Activated CD4-positive, alpha-beta T cell treated with anti-CD3 and anti-CD28 coated beads for 36 hours (primary cell): ENCODE measurements around the gene DNAI4. TPM values are rescaled to one million over a fixed set of nuclear protein-coding genes. Genes with fewer than 3 reads are reported as not detected.
"Not testable (repeated sequence)": the region's sequence is repeated elsewhere in the genome, so short reads cannot be mapped to it uniquely, and the experiment has no call there.

Experiments used
- ATAC-seq: fragments of 200-7000 bp; cut with Tn5 transposase; one replicate; pipeline ENCODE4 v1.10.0; 2021; ENCODE audit warnings: mild to moderate bottlenecking, moderate library complexity
- CTCF ChIA-PET: fragments of 350-600 bp; sonication (Branson Sonifier 250); formaldehyde crosslinking; loops from one replicate; lab custom pipeline; 2021; ENCODE audit warnings: antibody characterized with exemption; lab: Charles Lee
- POLR2A ChIA-PET: fragments of 350-600 bp; sonication (Branson Sonifier 250); formaldehyde crosslinking; loops from one replicate; lab custom pipeline; 2021; ENCODE audit warnings: antibody characterized with exemption, inconsistent platforms; lab: Charles Lee
- DNase-seq: peaks from one replicate; pipeline ENCODE4 v3.0.0-alpha.2; 2020
- H3K27ac Mint-ChIP-seq: one replicate; pipeline ENCODE4 v1.8.0; 2021; ENCODE audit warnings: mixed read lengths
- H3K27me3 Mint-ChIP-seq: one replicate; pipeline ENCODE4 v1.8.0; 2021; ENCODE audit warnings: mixed read lengths
- H3K36me3 Mint-ChIP-seq: one replicate; pipeline ENCODE4 v1.8.0; 2021; ENCODE audit warnings: low read depth, mixed read lengths
- H3K4me1 Mint-ChIP-seq: one replicate; pipeline ENCODE4 v1.8.0; 2021; ENCODE audit warnings: mixed read lengths
- H3K4me3 Mint-ChIP-seq: one replicate; pipeline ENCODE4 v1.8.0; 2021; ENCODE audit warnings: mild to moderate bottlenecking, moderate library complexity, mixed read lengths
- H3K9me3 Mint-ChIP-seq: one replicate; pipeline ENCODE4 v1.8.0; 2021; ENCODE audit warnings: low read depth, mixed read lengths
- intact Hi-C, 2 experiments: fragments of 100-400 bp; cut with DNase I in 1 of 2; cut with micrococcal nuclease in 1 of 2; formaldehyde crosslinking; loops; one replicate each; pipeline versions ENCODE4 v1.14.2 to v1.15.1; 2022 to 2024; cut with DNase I, micrococcal nuclease
- total RNA-seq, 2 experiments: library from RNA; stranded (reverse); gene quantifications; one replicate each; pipeline ENCODE4 v1.2.3, GENCODE V29; 2021

DNAI4 gene
- total RNA-seq, 2 experiments from 2014 or later: 0.87 to 3.6 TPM

DNA sequence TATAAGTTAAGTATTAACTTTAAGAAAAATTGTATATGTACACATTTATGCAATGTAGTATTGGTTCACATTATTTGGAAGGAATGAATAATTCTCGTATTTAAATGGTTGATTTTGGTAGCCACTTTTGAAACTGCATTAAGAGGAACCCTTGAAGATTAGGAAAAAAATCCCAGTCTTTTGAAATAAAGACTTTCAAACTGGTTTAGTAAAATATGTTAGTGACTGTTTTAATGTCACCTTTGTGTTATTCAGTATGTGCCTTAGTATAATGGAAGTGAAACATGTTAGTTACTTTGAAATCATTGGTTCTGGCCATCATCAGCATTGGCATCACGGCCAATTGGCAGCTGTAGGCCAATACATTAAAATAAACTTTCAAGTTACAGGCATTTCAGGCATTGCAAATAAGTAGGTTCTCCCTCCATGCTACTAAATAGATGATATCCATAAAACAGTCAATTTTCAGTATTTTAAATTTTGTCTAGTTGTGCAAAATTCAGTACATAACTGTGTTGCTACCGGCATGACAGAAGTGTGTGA is 4.6 kb upstream of the DNAI4 start:
- intact Hi-C loops: loop anchor here (5.0 to 10.0 kb wide), 3 partner anchors 142 to 1664 kb away; no protein-coding TSS in a partner anchor
- ChIA-PET POLR2A (no interaction called here), CTCF (interaction anchor here (1.2 kb wide), 1 partner anchor 166 kb away, joined by 3 read pairs; no protein-coding TSS in a partner anchor)
- peak; percentile 35 for DNase-seq
- H3K4me1 Mint-ChIP-seq: peaks cover 48% of the 10 kb centered on the region
- H3K27ac Mint-ChIP-seq: peak overlapping the region; percentile 94
- peaks cover 19% of the 10 kb centered on the region for H3K36me3 Mint-ChIP-seq
- no peaks in the 10 kb centered on the region for H3K27me3 Mint-ChIP-seq
- no peaks in the 10 kb centered on the region for H3K9me3 Mint-ChIP-seq
- peak overlapping the region; percentile 86 for H3K4me3 Mint-ChIP-seq
- no peak for ATAC-seq

DNA sequence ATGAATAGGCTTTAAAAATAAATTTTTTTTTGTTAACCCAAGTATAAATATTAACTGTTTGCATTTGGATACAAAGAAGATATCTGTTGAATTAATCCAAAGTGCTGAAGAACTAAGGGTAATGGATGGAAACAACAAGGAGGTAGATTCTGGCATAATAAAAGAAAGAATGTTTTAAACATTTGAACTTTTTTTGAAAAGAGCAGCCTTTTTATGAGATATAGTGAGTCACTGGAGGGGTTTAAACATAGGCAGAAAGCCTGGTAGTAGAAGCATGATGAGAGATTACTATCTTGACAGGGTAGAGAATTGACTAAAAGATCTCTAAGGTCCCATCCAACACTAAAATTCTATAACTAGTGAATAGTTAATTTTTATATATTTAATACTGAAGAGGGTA is 2.9 kb upstream of the DNAI4 start:
- H3K27ac Mint-ChIP-seq: no peak overlapping the region
- ChIA-PET POLR2A (no interaction called here), CTCF (no interaction called here)
- H3K36me3 Mint-ChIP-seq: peaks cover 19% of the 10 kb centered on the region
- H3K27me3 Mint-ChIP-seq: no peaks in the 10 kb centered on the region
- no peak overlapping the region for H3K4me3 Mint-ChIP-seq
- ATAC-seq (no peak), DNase-seq (no peak)
- intact Hi-C loops: loop anchor here (5.0 to 10.0 kb wide), 3 partner anchors 140 to 1663 kb away; no protein-coding TSS in a partner anchor
- H3K4me1 Mint-ChIP-seq: peaks cover 48% of the 10 kb centered on the region
- no peaks in the 10 kb centered on the region for H3K9me3 Mint-ChIP-seq

DNA sequence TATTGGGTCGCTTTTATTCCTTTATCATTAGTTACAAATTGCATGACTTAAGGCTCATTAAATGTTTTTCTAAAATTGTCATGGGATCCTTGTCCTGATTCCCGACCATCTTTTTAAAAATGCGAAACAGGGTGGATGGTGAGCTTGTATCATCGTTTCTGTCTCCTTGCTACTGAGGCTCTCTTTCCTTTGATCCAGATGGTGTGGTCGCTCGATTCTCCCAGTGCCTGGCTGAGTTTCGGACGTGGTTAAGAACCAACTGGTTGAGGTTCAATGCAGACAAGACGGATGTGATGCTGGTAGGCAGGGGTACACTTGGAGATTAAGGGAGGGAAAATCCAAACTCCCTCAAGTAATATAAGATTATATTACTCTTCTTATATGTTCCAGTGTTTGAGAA is 1.3 kb upstream of the DNAI4 start:
- ChIA-PET POLR2A (no interaction called here), CTCF (interaction anchor here (1.4 kb wide), 1 partner anchor 8 kb away, joined by 5 read pairs; no protein-coding TSS in a partner anchor)
- no peaks in the 10 kb centered on the region for H3K9me3 Mint-ChIP-seq
- H3K4me3 Mint-ChIP-seq: peak overlapping the region; percentile 93
- intact Hi-C loops: loop anchor here (1.0 to 10.0 kb wide), 9 partner anchors 129 to 1661 kb away; partner anchors contain the start of genes GADD45A (in 1 of the 2), LEPR (in 1 of the 2), LEPROT (in 1 of the 2) and SERBP1 (in 1 of the 2)
- no peaks in the 10 kb centered on the region for H3K27me3 Mint-ChIP-seq
- ATAC-seq: no peak
- DNase-seq: no peak
- H3K27ac Mint-ChIP-seq: peak overlapping the region; percentile 92
- H3K36me3 Mint-ChIP-seq: peaks cover 13% of the 10 kb centered on the region
- H3K4me1 Mint-ChIP-seq: peaks cover 52% of the 10 kb centered on the region

DNA sequence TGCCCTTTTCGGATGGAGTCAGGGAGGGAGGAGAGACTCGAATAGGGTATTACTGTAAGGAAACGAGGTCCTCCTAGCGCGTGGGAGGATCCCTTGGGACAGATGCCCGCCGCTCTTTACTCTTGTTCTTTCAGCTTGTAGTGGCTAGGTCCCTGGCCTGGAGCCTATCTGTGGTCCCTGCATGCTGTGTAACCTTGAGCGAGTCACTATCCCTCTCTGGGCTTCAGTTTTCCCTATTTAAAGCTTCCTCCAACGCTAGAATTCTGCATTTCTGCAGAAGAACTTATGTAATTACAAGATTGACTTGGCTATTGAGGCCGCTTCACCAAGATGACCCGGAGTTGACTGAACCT is 878 bp upstream of the DNAI4 start:
- DNase-seq: no peak
- intact Hi-C loops: loop anchor here (1.0 to 10.0 kb wide), 9 partner anchors 129 to 1661 kb away; partner anchors contain the start of genes GADD45A (in 1 of the 2), LEPR (in 1 of the 2), LEPROT (in 1 of the 2) and SERBP1 (in 1 of the 2)
- ChIA-PET CTCF (interaction anchor here (0.6 to 1.4 kb wide), 4 partner anchors 8 to 224 kb away, joined by 3 to 5 read pairs (median 4); no protein-coding TSS in a partner anchor), POLR2A (interaction anchor here (0.6 kb wide), 1 partner anchor 287 kb away, joined by 3 read pairs; no protein-coding TSS in a partner anchor)
- peak; percentile 1 for ATAC-seq
- peaks cover 52% of the 10 kb centered on the region for H3K4me1 Mint-ChIP-seq
- H3K27ac Mint-ChIP-seq: peak overlapping the region; percentile 92
- no peaks in the 10 kb centered on the region for H3K27me3 Mint-ChIP-seq
- peaks cover 9% of the 10 kb centered on the region for H3K36me3 Mint-ChIP-seq
- peak overlapping the region; percentile 93 for H3K4me3 Mint-ChIP-seq
- no peaks in the 10 kb centered on the region for H3K9me3 Mint-ChIP-seq

DNA sequence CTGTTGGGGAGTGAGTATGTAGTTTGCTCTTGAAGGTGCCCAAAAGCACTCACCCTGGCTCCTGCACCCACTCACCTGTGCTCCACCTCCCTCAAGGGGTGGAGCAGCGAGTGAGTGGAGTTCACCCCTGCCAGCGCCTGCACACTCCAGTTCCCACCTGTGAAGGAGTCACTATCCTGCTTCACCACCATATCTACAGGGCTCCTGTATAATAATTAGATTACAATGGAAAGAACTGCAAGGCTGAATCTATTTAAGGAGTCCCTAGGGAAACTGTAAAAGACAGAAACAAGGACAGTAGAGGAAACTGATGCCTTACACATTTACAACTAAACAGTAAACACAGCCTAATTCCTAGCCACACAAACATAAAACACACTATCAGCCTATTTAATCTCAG is 4.1 kb downstream of the DNAI4 start:
- peaks cover 7% of the 10 kb centered on the region for H3K9me3 Mint-ChIP-seq
- H3K36me3 Mint-ChIP-seq: peaks cover 23% of the 10 kb centered on the region
- H3K27ac Mint-ChIP-seq: no peak overlapping the region
- DNase-seq (no peak), ATAC-seq (no peak)
- intact Hi-C loops: loop anchor here in 1 of 2 experiments (10.0 kb wide), 1 partner anchor 1656 kb away; no protein-coding TSS in a partner anchor
- CTCF ChIA-PET: no interaction called here
- POLR2A ChIA-PET: no interaction called here
- no peaks in the 10 kb centered on the region for H3K27me3 Mint-ChIP-seq
- no peak overlapping the region for H3K4me3 Mint-ChIP-seq
- H3K4me1 Mint-ChIP-seq: peaks cover 21% of the 10 kb centered on the region

DNA sequence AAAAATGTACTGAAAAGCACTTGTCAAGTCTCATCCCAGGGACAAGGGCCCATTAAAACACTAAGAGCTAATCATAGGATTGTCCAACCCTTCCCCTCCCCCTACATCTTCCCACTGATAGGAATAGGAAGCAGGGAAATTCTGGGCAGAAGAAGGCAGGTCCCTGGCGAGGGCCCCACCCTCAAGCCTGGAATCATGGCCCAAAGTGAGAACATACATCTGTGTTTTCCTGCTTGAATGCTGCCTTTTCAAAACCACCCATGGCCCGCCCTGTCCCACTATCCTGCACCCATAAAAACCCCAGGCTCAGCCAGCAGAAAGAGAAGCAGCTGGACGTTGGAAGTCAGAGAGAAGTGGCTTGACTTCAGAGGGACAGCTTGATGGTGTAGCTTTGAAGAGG is 4.8 kb downstream of the DNAI4 start:
- ATAC-seq (no peak), DNase-seq (no peak)
- Mint-ChIP-seq H3K9me3 (peaks cover 7% of the 10 kb centered on the region), H3K4me3 (no peak overlapping the region), H3K4me1 (peaks cover 21% of the 10 kb centered on the region), H3K27ac (no peak overlapping the region), H3K27me3 (no peaks in the 10 kb centered on the region), H3K36me3 (peaks cover 23% of the 10 kb centered on the region)
- ChIA-PET CTCF (interaction anchor here (0.6 to 0.9 kb wide), 2 partner anchors 42 to 59 kb away, joined by 3 read pairs; no protein-coding TSS in a partner anchor), POLR2A (no interaction called here)
- intact Hi-C loops: loop anchor here in 1 of 2 experiments (10.0 kb wide), 1 partner anchor 1655 kb away; no protein-coding TSS in a partner anchor

DNA sequence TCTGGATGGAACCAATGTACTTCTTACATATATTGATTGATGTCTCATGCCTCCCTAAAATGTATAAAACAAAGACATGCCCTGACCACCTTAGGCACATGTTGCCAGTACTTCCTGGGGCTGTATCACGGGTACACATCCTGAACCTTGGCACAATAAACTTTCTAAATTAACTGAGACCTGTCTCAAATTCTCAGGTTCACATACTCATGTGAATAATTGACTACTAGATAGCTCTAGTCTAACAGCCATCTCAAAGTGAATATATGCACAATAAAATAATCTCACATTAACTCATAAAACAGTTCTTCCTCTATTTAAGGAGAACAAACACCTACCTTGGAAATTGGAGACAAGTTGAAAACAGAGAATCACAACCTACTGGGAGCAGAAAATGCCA is 5.6 kb downstream of the DNAI4 start:
- peaks cover 7% of the 10 kb centered on the region for H3K9me3 Mint-ChIP-seq
- ChIA-PET POLR2A (no interaction called here), CTCF (interaction anchor here (0.9 to 1.0 kb wide), 2 partner anchors 11 to 41 kb away, joined by 3 read pairs; no protein-coding TSS in a partner anchor)
- peaks cover 23% of the 10 kb centered on the region for H3K36me3 Mint-ChIP-seq
- H3K4me3 Mint-ChIP-seq: no peak overlapping the region
- H3K27me3 Mint-ChIP-seq: no peaks in the 10 kb centered on the region
- ATAC-seq (no peak), DNase-seq (no peak)
- intact Hi-C loops: no loop called here
- peaks cover 21% of the 10 kb centered on the region for H3K4me1 Mint-ChIP-seq
- H3K27ac Mint-ChIP-seq: no peak overlapping the region

DNA sequence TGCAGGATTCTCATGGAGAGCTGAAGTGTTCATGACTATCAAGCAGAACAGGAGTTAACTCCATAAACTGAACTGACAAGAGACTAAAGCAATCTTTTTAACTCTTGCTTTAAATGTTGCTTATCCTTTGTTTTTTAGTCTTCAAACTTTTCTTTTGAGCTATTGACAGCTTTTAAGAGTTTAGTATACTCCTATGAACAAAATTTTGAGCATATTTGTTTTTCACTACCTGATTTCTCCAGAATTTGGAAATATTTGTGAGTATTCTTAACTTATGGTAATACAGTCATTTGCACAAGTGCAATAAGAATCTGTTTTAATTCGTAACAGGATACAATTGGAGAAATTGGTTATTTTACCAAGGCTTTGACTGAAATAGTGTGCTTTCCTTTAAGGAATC is 7.2 kb downstream of the DNAI4 start:
- intact Hi-C loops: no loop called here
- no peaks in the 10 kb centered on the region for H3K27me3 Mint-ChIP-seq
- H3K36me3 Mint-ChIP-seq: peaks cover 23% of the 10 kb centered on the region
- peaks cover 8% of the 10 kb centered on the region for H3K4me1 Mint-ChIP-seq
- ChIA-PET CTCF (no interaction called here), POLR2A (no interaction called here)
- no peak overlapping the region for H3K27ac Mint-ChIP-seq
- peaks cover 7% of the 10 kb centered on the region for H3K9me3 Mint-ChIP-seq
- no peak for DNase-seq
- no peak for ATAC-seq
- no peak overlapping the region for H3K4me3 Mint-ChIP-seq

DNA sequence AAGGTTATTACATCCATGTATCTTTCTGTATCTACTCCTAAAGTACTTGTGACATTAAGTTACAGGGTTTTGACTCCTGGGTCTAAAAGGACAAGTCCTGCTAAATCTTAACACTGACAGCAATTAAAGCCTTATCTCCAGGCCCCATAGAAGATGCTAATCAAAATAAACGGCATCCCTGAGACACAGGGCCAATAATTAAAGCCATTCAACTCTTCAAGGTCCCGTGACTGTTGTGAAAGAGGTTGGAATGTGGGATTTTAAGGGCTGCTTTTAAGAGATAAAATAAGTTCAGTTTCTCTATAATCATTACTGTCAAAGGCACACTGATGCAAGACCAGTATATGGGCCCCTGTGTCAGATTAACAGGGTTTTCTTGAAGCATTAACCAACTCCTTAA is 8.3 kb downstream of the DNAI4 start:
- ChIA-PET CTCF (interaction anchor here (0.7 kb wide), 2 partner anchors 109 to 673 kb away, joined by 3 read pairs; no protein-coding TSS in a partner anchor), POLR2A (no interaction called here)
- Mint-ChIP-seq H3K27me3 (no peaks in the 10 kb centered on the region), H3K9me3 (peaks cover 7% of the 10 kb centered on the region), H3K36me3 (peaks cover 23% of the 10 kb centered on the region), H3K4me1 (peaks cover 4% of the 10 kb centered on the region), H3K4me3 (no peak overlapping the region), H3K27ac (no peak overlapping the region)
- intact Hi-C loops: no loop called here
- ATAC-seq (no peak), DNase-seq (no peak)

DNA sequence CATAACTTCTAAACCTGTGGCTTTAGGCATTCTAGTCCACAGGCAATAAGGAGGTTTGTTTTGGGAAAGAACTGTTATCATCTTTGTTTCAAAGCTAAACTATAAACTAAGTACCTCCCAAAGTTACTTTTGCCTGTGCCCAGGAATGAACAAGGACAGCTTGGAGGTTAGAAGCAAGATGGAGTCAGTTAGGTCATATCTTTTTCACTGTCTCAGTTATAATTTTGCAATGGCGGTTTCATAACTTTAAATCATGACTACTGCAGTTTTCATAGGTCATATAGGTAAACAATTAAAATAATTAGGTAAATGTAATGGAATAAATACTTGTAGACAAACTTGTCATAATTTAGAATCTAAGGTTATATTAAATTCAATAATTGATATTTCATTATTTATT is 9.5 kb downstream of the DNAI4 start:
- H3K27me3 Mint-ChIP-seq, POLR2A ChIA-PET, ATAC-seq, DNase-seq, intact Hi-C loops, H3K27ac Mint-ChIP-seq, H3K4me3 Mint-ChIP-seq, H3K9me3 Mint-ChIP-seq, H3K4me1 Mint-ChIP-seq: not testable (repeated sequence)
- CTCF ChIA-PET: interaction anchor here (0.7 to 1.8 kb wide), 4 partner anchors 9 to 474 kb away, joined by 3 to 5 read pairs (median 3); partner anchors contain the start of genes DNAI4 and MIER1
- peaks cover 22% of the 10 kb centered on the region for H3K36me3 Mint-ChIP-seq

DNA sequence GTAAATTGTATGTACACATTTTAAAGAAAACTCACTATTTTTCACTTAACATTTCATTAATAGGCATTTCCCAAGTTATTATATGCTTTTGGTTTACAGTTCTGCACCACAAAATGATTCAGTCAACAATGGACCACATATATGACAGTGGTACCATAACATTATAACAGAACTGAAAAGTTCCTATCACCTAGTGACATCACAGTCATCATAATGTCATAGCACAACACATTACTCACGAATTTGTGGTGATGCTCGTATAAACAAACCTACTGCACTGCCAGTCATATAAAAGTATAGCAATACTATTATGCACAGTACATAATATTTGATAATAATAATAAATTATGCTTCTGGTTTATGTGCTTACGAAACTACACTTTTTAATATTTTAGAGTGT is 30.9 kb downstream of the DNAI4 start:
- H3K4me1 Mint-ChIP-seq: no peaks in the 10 kb centered on the region
- H3K36me3 Mint-ChIP-seq: no peaks in the 10 kb centered on the region
- intact Hi-C loops: no loop called here
- H3K4me3 Mint-ChIP-seq: no peak overlapping the region
- ChIA-PET CTCF (no interaction called here), POLR2A (interaction anchor here (0.7 kb wide), 1 partner anchor 10 kb away, joined by 3 read pairs; no protein-coding TSS in a partner anchor)
- ATAC-seq (no peak), DNase-seq (no peak)
- no peak overlapping the region for H3K27ac Mint-ChIP-seq
- H3K27me3 Mint-ChIP-seq: no peaks in the 10 kb centered on the region
- H3K9me3 Mint-ChIP-seq: no peaks in the 10 kb centered on the region
